ENCODE data around the gene TACR2.
A peak's percentile ranks its signal among the peaks of the same experiment; 100 is the strongest.
"Not testable (repeated sequence)": the region's sequence is repeated elsewhere in the genome, so short reads cannot be mapped to it uniquely, and the experiment has no call there.

The TACR2 gene

GRCh38 chr10:69416695-69417094 is at the start of gene TACR2:
TSS of gene TACR2 (minus strand) at chr10:69416918. CDS start at chr10:69416323, 595 bp downstream.
- DNase-seq = no peak

GRCh38 chr10:69466158-69466490 is 49.4 kb upstream of the TACR2 start:
- no peak for DNase-seq

GRCh38 chr10:69465457-69466157 is 48.9 kb upstream of the TACR2 start:
- peak; percentile 25 for DNase-seq

- DNase-seq = peak; percentile 5
These were observed 48.2 kb upstream of the TACR2 start for GRCh38 chr10:69464801-69465401.

- no peak for DNase-seq
These were observed 47.7 kb upstream of the TACR2 start for GRCh38 chr10:69464401-69464800.

DNA sequence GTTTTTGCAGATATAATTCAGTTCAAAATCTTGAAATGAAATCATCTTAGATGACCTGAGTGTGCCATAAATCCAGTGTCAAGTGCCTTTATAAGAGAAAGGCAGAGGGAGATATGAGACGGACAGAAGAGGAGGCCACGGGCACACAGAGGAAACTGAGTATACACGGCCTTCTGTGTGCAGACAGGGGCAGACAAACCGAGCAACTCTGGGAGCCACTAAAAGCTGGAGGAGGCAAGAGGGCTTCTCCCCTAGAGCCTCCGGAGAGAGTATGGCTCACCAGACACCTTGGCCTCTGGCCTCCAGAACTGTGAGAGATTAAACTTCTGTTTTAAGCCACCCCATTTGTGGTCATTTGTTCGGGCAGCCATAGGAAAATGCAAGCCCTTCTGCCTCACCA is 47.2 kb upstream of the TACR2 start:
- DNase-seq = no peak

DNA sequence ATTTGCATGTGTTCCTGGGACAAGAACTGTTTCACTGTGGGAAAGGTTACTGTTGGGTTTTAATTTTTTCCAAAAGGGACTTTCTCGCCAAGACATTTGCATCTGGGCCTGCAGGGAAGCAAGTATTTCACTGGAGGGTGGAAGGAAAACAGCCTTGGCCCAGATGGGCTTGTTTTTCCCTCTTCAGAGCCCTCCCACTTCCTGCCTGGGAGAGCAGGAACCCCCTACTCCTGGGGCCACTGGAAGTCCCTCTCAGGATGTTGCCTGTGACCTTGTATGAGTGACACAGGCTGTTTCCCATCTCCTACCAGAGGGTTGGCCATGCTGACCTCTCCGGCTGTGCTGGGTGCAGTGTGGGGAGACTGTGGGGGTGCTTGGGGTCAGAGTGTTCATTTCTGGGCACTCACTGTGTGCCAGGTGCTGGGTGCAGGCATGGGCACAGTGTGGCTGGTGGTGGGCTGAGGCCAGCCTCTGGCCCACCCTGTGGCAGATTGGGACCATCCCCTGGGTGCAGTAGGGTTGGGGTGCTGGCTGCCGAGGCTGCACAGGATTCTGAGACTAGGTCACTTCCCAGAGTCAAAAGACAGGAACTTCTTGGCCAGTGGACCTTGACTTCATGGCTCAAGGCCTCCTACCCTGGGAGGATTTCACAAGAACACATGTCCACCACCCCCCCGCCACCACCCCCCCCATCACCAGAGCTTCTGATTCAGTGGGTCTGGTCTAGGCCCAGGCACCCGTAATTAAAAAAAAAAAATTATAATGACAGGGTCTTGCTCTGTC is 44.7 kb upstream of the TACR2 start:
- DNase-seq = no peak

DNA sequence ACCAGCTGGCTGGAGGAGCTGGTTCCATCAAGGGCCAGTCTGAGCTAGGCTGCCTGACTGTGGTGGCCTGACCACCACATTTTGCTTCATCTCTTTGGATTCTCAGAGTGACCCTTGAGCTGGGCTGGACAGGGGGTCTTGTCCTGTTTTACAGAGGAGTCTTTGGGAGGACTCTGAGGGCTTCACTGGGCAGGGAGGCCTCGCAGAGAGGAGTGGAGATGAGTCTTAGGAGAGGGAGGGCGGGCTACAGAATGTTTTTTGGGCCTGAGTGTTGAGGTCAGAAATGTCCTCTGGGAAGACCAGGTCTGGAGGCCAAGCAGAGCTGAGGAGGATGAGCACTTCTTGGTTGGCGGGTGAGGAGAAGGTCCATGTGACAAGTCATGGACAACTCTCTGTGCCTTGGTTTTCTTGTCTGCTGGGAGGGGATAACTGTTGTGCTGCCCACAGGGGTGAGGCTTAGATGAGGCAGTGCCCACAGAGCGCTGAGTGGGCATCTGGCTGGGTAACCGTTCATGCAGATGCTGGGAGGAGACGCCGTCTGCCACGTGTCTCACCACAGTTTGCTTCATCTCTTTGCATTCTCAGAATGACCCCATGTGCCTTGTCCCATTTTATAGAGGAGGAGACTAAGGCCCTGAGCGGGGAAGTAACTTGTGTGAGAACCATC is 44.0 kb upstream of the TACR2 start:
- no peak for DNase-seq

DNA sequence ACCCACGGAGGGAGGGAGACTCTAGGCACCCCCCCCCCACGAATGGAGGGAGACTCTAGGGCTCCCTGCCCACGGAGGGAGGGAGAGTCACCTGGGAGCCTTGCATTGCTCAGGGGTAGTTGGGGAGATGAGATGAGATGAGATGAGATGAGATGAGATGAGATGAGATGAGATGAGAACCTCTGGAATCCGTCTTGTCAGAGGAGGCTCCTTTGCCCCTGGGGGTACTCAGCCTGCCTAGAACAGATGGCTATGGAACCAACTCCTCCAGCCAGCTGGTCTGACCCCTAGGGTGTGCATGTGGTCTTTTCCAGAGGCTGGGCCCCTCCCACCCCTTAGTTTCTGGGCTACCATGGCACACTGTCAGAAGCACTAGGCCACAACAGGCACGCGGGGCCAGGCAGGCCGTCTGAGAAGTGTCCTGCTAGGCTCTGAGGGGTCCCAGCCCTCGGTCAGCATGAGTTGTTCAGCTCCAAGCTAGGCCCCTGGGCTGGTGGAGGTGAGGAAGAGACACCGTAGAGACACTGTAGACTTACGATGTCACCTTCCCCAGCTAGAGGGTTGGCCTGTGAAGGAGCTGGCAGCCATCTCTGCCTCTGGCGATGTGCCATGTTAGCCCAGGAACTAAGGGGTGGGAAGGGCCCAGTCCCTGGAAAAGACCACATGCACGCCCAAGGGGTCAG is 43.3 kb upstream of the TACR2 start:
- no peak for DNase-seq

DNA sequence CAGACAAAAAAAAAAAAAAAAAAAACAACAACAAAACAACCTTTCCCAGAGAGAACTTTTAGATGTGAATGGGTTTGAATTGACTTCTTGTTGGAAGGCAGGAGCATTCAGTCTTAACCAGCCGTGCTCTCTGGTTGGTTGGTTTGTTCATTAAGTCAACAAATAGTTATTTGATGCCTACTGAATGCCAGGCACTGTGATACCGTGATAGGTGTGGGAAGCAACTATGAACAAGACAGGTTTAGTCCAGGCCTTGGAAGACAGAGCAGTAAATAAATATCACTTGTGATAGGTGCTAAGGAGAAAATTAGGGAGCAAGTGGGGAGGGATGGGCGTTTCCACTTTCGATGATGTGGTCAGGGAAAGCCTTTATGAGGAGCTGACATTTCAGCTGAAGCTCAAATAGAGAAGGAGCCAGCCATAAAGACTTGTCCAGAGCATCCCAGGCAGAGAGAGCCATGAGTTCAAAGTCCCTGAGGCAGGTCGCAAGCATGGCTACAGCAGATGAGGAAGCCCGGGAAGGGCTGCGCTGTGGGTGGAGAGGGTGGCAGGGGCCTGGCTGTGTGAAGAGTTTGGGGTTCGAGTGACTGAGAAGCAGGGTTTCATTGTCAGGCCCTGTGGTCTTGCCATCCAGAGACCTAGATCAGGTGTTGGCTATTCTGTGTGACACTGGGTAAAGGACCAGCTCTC is 42.5 kb upstream of the TACR2 start:
- DNase-seq = no peak

GRCh38 chr10:69458430-69459100 is 41.8 kb upstream of the TACR2 start:
- DNase-seq = no peak

- DNase-seq = no peak
These were observed 41.1 kb upstream of the TACR2 start for GRCh38 chr10:69457771-69458237.

GRCh38 chr10:69456880-69457693 is 40.4 kb upstream of the TACR2 start:
- no peak for DNase-seq

DNA sequence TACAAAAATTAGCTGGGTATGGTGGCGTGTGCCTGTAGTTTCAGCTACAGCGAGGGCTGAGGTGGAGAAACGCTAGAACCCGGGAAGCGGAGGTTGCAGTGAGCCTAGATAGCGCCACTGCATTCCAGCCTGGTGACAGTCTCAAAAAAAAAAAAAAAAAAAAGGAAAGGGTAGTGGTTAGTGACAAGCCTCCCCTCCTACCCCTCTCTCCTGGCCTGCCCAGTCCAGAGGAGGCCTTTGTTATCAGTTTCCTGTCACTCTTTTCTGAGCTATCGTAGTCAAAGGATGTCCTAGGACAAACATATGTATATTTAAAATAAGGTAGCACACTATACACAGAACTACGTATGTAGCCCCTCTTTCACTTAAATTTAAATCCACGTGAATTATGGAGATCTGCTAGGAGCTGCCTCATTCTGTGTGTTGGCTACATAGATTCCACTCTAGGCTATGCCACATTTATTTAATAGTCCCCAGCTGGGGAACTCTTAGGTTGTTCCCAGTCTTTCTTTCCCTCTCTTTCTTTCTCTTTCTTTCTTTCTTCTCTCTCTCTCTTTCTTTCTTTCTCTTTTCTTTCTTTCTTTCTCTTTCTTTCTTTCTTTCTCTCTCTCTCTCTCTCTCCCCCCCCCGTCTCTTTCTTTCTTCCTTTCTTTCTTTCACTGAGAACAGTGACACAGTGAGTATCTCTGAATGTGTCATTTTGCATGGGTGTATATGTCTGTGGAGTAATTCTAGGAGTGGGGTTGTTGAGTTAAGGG is 38.5 kb upstream of the TACR2 start:
- DNase-seq = no peak

GRCh38 chr10:69453795-69454194 is 37.1 kb upstream of the TACR2 start:
- DNase-seq = no peak

DNA sequence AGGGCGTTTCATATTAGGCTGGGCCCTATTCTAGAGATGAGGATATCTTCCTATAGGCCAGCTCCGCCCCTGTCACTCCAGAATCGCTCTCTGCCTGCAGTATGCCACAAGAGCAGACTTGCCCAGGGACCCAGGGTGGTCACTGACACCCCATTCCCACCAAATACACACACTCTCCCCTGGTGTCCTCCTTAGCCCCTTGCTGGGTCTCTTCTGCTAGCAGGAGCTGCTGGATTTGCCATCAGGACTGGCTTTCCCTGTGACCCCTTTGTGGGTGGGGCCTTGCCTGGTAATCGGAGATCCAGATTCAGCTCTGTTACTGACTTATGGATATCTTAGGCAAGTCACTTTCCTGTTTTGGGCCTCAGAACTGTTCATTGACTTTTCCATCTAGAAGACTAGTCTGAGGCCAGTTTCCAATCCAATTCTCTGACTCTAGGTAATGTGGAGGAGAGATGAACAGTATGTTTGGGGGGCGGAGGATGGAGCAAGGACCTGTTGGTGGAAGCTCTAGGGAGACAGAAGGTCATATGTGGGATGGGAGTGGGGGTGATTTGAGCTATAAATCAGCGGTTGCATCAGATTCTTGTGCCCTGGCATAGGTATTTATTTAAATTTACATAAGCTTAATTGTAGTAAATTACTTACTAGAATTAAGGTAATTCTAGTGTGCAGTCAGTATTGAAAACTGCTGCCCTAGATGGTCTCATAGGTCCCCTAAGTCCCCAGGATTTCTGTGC is 36.1 kb upstream of the TACR2 start:
- DNase-seq = no peak

DNA sequence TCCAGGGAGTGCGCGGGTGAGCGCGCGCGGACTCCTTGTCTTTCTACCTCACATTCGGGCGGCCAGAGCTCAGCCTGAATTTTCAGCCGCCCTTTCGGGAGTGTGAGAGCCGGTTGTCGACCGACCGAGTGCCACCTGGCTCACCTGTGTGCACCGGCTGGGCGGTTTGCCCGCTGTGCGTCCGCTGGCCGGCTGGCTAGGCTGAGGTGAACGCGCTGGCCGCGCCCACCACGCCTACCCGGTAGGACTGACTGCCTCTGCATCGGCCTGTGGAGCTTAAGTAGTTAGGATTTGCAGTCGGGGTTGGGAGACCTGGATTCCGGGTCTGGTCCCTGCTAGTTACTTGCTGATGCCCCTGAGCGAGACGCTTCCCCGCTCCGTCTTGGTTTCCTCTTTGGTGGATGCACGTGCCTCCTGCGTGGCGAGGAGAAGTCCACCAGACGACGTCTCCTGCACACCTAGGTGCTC is 35.1 kb upstream of the TACR2 start:
- DNase-seq = no peak

- peak; percentile 79 for DNase-seq
These were observed 34.6 kb upstream of the TACR2 start, which contains the start of gene TSPAN15 for GRCh38 chr10:69451209-69451783. TSS of gene TSPAN15 (plus strand) at chr10:69451465. CDS start at chr10:69451595, 130 bp downstream.

- not testable (repeated sequence) for DNase-seq
These were observed 33.7 kb upstream of the TACR2 start for GRCh38 chr10:69450395-69450794.
